ENCODE data around the gene HS2ST1. TPM values are rescaled to one million over a fixed set of nuclear protein-coding genes. Genes with fewer than 3 reads are reported as not detected.

Gene HS2ST1
- total RNA-seq, 1 experiment from 2014 or later, result 30.1 TPM

DNA sequence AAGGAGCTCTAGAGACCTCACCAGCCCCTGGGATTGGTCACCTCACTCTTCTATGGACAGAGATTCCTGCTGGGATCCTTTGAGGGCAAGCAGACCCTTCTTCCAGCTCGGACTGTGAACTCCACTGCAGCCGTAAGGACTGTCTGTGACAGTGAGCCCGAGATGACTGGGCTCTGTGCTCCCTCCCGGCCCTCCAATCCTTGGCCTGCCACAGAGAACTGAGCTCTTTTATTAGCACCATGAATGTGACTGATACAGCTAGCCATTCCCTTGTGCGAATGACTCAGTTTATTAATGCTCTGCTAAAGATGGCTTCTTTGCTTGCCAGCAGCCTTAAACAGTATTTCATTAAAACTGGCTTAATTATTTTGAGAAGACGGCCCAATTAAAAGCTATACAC is 219.6 kb downstream of the HS2ST1 start:
- TF ChIP-seq CBX3 (IDR thresholded peaks at IDR 0.05; ENCODE audit: low read depth) (no peak), MAX (IDR thresholded peaks at IDR 0.05) (no peak), EZH2phosphoT487 (IDR thresholded peaks at IDR 0.05; ENCODE audit: borderline replicate concordance) (no peak), ZBTB33 (IDR thresholded peaks at IDR 0.05; ENCODE audit: extremely low read depth, insufficient replicate concordance, low read length) (no peak), FOSL1 (IDR thresholded peaks at IDR 0.05; ENCODE audit: low read depth) (no peak)
- CTCF ChIA-PET, result interaction anchor here (1.0 kb wide), 1 partner anchor 1047 kb away, joined by 3 read pairs; no protein-coding TSS in a partner anchor
- Histone ChIP-seq H3K9ac (ENCODE audit: low read length) (no peak overlapping the region), H3K9me2 (ENCODE audit: insufficient read depth) (no peaks in the 10 kb centered on the region), H3K9me3 (ENCODE audit: control insufficient read depth in 1 of 2, insufficient read depth in 1 of 2, low read depth in 1 of 2, low read length in 2 of 2) (no peaks in the 10 kb centered on the region), H2AFZ (ENCODE audit: low read depth, low read length, poor library complexity, severe bottlenecking) (no peak overlapping the region), H3K36me3 (ENCODE audit: control insufficient read depth in 1 of 2, insufficient read depth in 2 of 2, low read length in 2 of 2) (no peaks in the 10 kb centered on the region), H3K4me3 (replicated peaks in 1 of 2; ENCODE audit: low read depth in 1 of 2, low read length in 2 of 2) (no peak overlapping the region), H3K4me2 (ENCODE audit: low read length) (no peak overlapping the region), H3K27me3 (ENCODE audit: insufficient read depth, low read length) (no peaks in the 10 kb centered on the region), H3K27ac (ENCODE audit: low read depth, low read length) (no peak overlapping the region), H3K4me1 (ENCODE audit: control insufficient read depth in 1 of 2, insufficient read depth in 2 of 2, low read length in 2 of 2) (peaks cover 0 to 4% of the 10 kb centered on the region in 2 experiments; a peak in 1 of 4 replicates), H4K20me1 (ENCODE audit: insufficient read depth) (no peaks in the 10 kb centered on the region), H3K79me2 (ENCODE audit: insufficient read depth, low read length) (no peaks in the 10 kb centered on the region)
- DNase-seq (ENCODE audit: low read depth, low spot score), result no peak
- RAD21 ChIA-PET (ENCODE audit: low non-redundant PET in 1 of 2, low total read pairs in 2 of 2, uncharacterized antibody in 2 of 2, unreplicated experiment in 2 of 2), result no interaction called here
- intact Hi-C loops (cut with micrococcal nuclease), result loop anchor here (5.0 to 10.0 kb wide), 2 partner anchors 928 to 1471 kb away; no protein-coding TSS in a partner anchor
- POLR2A ChIA-PET, result no interaction called here
- ATAC-seq, result no peak
- BruUV-seq (replicated peaks), result no TSS peak

- no peak overlapping the region for H2AFZ ChIP-seq (ENCODE audit: low read depth, low read length, poor library complexity, severe bottlenecking)
- ATAC-seq (no peak), DNase-seq (ENCODE audit: low read depth, low spot score) (no peak)
- H3K9me3 ChIP-seq (ENCODE audit: control insufficient read depth in 1 of 2, insufficient read depth in 1 of 2, low read depth in 1 of 2, low read length in 2 of 2), result no peaks in the 10 kb centered on the region
- ChIA-PET CTCF (interaction anchor here (1.0 kb wide), 1 partner anchor 1046 kb away, joined by 3 read pairs; no protein-coding TSS in a partner anchor), POLR2A (no interaction called here), RAD21 (ENCODE audit: low non-redundant PET in 1 of 2, low total read pairs in 2 of 2, uncharacterized antibody in 2 of 2, unreplicated experiment in 2 of 2) (no interaction called here)
- H3K9me2 ChIP-seq (ENCODE audit: insufficient read depth), result no peaks in the 10 kb centered on the region
- H3K27me3 ChIP-seq (ENCODE audit: insufficient read depth, low read length), result no peaks in the 10 kb centered on the region
- no peak overlapping the region for H3K4me3 ChIP-seq (replicated peaks in 1 of 2; ENCODE audit: low read depth in 1 of 2, low read length in 2 of 2)
- H3K27ac ChIP-seq (ENCODE audit: low read depth, low read length), result no peak overlapping the region
- no peak overlapping the region for H3K9ac ChIP-seq (ENCODE audit: low read length)
- no peaks in the 10 kb centered on the region for H4K20me1 ChIP-seq (ENCODE audit: insufficient read depth)
- intact Hi-C loops (cut with micrococcal nuclease), result loop anchor here (5.0 to 10.0 kb wide), 2 partner anchors 928 to 1470 kb away; no protein-coding TSS in a partner anchor
- no TSS peak for BruUV-seq (replicated peaks)
- H3K79me2 ChIP-seq (ENCODE audit: insufficient read depth, low read length), result no peaks in the 10 kb centered on the region
- peaks cover 0 to 4% of the 10 kb centered on the region in 2 experiments; a peak in 1 of 4 replicates for H3K4me1 ChIP-seq (ENCODE audit: control insufficient read depth in 1 of 2, insufficient read depth in 2 of 2, low read length in 2 of 2)
- no peak overlapping the region for H3K4me2 ChIP-seq (ENCODE audit: low read length)
- H3K36me3 ChIP-seq (ENCODE audit: control insufficient read depth in 1 of 2, insufficient read depth in 2 of 2, low read length in 2 of 2), result no peaks in the 10 kb centered on the region
- TF ChIP-seq EZH2 (IDR thresholded peaks at IDR 0.05) (no peak), EGR1 (IDR thresholded peaks at IDR 0.05; ENCODE audit: low read depth) (no peak), JUND (IDR thresholded peaks at IDR 0.05) (no peak), FOSL1 (IDR thresholded peaks at IDR 0.05; ENCODE audit: low read depth) (no peak), RAD21 (IDR thresholded peaks at IDR 0.05; ENCODE audit: low read depth) (no peak), SRF (IDR thresholded peaks at IDR 0.05; ENCODE audit: low read depth) (no peak), EZH2phosphoT487 (IDR thresholded peaks at IDR 0.05; ENCODE audit: borderline replicate concordance) (no peak), ZNF274 (IDR thresholded peaks at IDR 0.05; ENCODE audit: low read depth, low read length) (no peak), CBX3 (IDR thresholded peaks at IDR 0.05; ENCODE audit: low read depth) (no peak), MAX (IDR thresholded peaks at IDR 0.05) (no peak), POLR2AphosphoS5 (IDR thresholded peaks at IDR 0.05; ENCODE audit: low read depth, low read length) (no peak), YY1 (IDR thresholded peaks at IDR 0.05; ENCODE audit: extremely low read depth, insufficient replicate concordance, low read depth, low read length) (no peak), CEBPB (IDR thresholded peaks at IDR 0.05; ENCODE audit: low read depth) (no peak), SIN3A (IDR thresholded peaks at IDR 0.05; ENCODE audit: low read depth) (no peak), POLR2A (IDR thresholded peaks at IDR 0.05; ENCODE audit: borderline replicate concordance, extremely low read depth, insufficient read depth, insufficient read length) (no peak)
- TF ChIP-seq, protein P1, sequence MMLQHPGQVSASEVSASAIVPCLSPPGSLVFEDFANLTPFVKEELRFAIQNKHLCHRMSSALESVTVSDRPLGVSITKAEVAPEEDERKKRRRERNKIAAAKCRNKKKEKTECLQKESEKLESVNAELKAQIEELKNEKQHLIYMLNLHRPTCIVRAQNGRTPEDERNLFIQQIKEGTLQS (IDR thresholded peaks at IDR 0.05), result no peak
These were observed 220.3 kb downstream of the HS2ST1 start for GRCh38 chr1:87134625-87135328.

Measured in HCT116 (cell line).